ENCODE results near the gene CACNA2D3.
"Not testable (repeated sequence)": the region's sequence is repeated elsewhere in the genome, so short reads cannot be mapped to it uniquely, and the experiment has no call there.

The CACNA2D3 gene

DNA sequence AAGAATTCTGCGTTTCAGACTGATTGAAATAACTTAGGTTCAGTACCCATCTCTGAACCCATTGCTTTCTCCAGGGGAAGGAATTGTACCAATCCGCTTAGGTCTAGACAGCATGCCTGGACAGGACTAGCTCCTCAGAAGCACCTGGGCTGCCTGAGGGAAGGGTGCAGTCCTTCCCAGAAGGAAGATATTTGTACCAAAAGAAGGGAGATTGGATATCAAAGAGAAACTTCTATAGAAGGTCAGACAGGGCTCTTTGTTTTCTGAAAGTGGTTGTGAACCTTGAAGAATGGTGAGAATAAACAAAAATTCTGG is 939.3 kb downstream of the CACNA2D3 start:
- no peak for DNase-seq

DNA sequence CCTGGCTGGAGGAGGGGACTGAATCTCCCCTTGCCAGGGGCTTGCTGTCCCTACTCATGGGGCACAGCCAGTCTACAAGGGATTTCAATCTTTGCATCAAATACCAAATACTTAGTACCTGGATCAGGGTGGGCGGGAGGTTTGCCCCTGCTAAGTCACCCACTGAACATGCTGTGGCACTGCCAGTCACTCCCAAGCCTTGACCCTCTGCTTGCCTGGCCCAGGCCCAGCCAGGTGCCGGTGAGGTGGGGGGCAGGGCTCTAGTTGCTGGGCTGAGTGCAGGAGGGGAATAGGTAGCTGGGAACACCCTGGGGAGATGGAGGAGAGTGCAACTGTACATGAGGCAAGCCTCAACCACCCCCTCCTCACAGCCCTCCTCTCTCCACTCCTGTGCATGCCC is 941.8 kb downstream of the CACNA2D3 start:
- no peak for DNase-seq

DNA sequence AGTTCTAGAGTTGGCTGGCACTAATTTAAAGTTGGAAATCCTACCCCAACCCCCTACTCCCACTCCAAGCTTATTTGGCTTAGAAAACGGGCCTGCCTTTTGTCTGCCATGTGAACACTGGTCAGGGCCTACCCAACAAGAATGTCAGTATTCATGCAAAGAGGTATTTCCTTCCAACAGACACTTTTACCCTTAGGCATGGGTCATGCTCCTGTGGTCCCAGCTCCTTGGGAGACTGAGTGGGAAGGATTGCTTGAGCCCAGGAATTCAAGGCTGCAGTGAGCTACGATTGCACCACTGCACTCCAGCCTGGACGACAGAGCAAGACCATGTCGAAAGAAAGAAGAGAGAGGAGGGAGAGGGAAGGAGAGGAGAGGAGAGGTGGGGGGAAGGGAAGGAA is 943.0 kb downstream of the CACNA2D3 start:
- DNase-seq: no peak

DNA sequence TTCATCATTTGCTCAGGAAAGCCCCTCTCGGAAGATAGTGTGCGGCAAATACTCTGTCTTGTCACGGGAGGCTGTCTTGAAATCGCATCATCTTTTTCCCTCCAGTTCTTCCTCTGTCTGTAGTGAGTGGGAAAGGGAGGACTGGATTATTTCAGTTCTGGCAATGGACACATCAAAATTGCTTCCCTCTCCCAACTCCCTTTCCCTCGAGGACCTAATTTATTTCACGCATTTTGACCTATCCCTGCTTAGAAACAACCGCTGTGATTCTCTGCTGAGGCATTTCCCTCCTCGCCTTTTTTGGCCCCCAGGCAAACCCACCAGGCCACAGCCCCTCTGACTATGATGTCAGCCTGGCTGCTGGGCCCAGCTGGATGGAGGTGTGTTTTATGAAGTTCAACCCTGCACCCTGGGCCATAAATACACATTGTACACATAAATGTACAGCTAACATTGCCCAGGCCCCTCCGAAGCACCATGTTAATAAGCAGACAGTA is 944.2 kb downstream of the CACNA2D3 start:
- DNase-seq: no peak

DNA sequence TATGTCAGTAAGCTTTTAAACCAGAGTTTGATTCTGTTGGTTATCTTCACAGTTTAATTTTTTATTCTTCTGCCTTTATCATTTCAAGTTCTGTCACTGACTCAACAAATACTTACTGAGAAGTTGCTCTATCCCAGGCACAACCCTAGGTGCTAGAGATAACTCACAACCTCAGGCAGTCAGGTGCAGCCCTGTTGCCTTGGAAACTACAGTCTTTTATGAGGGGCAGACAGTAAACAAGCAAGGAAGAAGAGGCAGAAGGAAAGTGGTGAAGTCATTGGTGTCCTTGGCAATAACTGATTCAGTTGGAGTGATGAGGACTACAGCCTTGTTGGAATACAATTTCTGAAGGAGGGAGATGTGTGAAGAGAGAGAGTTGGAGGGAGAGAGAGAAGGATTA is 947.6 kb downstream of the CACNA2D3 start:
- no peak for DNase-seq

DNA sequence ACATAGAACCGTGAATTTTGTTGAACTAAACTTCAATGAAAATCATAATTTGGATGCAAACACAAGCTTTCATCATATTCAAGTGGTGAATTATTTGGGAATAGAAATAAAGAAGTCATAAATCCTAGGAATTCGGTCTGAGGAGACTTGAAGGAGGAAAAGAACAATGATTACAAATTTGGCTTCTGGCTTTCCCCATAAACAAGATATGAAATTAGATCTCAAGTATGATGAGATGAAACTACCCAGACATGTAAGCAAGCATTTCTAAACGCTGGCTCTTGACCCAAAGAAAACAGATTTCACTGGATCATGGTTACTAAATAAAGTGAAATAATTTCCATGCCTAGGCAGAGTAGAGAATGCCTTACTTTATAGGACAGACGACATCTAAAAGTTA is 952.4 kb downstream of the CACNA2D3 start:
- no peak for DNase-seq

DNA sequence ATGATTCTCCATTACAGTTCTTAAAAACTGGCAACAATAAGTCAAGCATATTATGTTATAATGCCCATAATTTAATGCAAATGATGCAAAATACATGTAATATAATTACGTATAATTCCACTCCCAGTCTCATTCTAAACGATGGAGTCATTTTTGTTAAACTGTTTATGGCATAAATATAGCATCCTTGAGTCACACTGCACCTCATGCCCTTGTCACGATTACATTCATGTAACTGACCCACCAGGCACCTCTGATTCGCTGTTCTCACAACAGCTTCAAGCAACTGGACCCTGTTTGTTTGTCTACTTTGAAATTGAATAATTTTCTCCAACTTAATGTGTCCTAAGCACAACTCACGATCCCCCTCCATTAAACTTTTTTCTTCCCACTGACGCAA is 953.5 kb downstream of the CACNA2D3 start:
- no peak for DNase-seq

DNA sequence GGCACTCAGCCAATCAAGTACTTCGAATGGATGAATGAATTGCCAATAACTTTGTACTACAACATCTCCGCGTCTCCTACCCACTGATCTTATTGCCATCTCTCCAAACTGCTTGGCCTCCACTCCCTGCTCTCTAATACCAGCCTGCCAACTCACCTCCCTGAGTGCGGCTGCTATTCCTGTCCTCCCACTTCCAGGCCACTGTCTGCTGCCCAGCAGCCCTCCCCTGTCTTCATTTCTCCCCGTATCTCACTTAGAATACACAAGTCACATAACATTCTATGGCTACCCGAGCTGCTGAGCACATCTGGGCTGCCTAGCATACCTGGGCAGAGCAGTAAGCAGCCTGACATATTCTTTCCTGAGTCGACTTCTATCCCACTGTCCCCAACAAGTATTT is 955.4 kb downstream of the CACNA2D3 start:
- DNase-seq: no peak

DNA sequence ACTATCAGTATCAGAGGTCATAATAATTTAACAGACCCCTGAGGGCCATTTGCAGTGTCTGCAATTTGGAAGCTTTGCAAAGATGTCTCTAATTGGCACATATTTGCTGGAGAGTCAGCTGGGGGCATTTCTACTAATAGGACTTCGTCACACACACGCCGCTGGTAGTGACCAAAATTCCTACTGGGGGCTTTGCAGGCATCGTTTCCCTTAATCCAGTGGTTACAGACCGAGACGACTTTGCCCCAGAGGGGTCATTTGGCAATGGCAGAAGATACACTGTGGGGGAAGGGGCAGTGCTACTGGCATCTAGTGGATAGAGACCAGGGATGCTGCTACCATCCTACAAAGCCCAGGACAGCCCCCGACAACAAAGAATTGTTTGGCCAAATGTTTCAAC is 956.5 kb downstream of the CACNA2D3 start:
- no peak for DNase-seq

DNA sequence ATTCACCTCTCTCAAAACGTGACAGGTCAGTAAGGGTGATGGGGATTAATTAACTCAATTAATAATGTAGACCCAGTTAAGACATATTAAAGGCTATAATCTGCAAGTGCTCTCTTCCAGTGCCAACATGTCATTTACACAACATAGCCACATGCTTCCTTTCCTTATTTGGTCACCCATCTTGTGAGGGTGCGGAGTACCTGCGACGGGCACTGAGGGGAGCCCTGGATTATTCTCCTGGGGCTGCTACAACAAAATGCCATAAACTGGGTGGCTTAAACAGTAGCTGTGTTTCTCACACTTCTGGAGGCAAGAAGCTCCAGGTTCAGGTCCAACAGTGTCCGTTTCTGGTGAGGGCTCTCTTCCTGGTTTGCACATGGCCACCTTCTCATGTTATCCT is 962.9 kb downstream of the CACNA2D3 start:
- DNase-seq: no peak

DNA sequence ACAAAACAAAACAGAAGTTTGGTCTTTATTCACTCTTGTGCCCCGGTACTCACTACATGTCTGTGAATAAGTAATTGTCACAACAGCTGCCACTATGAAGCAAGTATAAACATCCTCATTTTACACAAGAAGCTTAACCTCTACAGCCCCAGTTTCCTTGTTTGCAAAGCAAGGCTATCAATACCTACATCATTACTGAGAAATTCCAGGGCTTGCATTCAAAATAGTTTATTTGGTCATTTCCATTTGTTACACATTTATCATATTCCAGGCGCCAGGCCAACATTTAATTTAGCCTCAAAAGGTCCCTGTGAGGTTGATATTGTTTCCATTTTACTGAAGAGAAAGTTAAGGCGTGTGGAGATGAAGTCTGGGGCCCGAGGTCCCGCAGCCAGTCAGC is 966.9 kb downstream of the CACNA2D3 start:
- DNase-seq: no peak

DNA sequence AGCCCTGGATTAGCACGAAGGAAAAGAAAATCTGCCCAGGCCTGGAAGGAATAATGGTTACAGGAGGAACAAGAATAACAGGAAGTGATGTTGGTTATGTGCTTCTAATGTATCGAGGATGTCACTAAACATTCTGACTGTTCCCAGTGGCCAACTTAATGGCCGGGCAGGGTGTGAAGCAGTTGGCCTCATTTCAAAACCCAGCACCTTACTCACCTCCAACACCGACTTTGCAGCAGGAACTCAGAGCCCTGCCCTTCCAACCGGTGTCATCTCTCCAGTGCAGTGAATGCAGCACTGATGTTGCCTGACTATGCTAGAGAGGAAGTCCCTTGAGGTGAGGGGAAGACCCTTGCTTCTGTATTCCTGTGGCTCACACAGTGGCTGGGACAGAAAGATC is 967.9 kb downstream of the CACNA2D3 start:
- DNase-seq: no peak

DNA sequence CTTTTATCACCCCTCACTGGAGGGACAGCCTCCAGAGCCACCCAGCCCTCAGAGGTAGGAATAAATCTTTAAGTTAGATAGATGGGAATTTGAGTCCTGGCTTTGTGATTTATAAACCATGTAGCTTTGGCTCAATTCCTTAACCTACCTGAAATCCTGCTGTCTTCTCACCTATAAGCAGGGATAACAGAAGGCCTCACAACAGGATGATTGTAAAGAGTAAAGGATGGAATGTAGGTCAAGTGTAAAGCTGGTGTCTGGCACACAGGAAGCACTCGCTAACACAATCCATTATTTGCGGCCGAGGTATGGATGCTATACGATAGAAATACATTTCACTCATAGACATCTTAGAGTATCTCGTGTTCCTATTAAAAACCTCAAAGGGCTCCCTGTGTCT is 968.4 kb downstream of the CACNA2D3 start:
- no peak for DNase-seq

DNA sequence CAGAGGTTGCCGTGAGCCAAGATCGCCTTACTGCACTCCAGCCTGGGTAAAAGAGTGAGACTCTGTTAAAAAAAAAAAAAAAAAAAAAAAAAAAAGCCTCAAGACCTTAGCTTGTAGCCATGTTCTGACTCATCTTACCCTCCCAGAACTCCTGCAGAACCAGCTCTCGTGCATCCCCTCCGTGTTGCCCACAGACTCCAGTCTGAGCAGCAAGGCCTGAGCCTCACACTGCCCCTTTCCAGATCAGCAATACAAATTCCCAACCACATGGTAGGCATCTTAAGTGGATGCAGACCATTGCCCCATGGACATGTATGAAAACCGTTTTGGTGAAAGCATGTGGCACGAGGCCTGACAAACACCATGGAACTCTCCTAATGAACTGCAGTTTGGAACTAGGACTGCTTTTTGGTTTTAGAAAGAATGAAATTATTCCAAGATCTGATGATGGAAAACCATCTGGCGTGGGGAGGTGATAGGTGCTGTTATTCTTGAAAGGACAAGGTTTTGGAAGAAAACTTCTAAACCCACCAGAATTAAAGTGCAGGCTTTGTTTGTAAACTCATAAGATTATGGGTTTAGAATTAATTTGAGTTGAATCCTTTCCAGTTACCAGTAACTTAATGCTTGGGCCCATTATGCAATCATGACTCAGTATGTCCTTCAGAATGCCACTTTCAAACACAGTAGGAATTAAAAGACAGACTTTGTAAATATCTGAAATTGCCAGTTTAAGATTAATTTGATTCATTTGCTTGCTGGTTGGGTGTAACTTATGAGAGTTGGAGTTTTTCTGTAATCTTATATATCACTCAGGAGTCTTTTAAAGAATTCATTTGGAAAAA is 969.3 kb downstream of the CACNA2D3 start:
- DNase-seq: no peak

DNA sequence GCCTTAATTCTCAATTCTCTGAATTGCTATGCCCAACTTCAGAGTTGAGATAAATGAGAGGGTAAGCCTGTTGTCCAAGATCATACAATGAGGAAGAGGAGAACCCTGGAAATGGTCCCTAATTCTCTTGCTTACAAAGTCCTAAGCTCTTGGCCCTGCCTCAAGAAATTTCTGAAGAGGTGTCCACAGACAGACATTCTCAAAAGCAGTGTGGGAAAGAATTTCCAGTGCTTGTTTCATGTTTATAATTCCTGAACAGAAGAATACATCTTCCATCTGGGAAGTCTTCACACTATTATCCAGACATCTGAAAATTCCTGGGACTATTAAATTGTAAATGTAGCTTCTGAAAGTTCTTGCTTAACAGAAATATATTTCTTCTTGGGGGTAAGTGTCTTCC is 972.3 kb downstream of the CACNA2D3 start:
- no peak for DNase-seq

DNA sequence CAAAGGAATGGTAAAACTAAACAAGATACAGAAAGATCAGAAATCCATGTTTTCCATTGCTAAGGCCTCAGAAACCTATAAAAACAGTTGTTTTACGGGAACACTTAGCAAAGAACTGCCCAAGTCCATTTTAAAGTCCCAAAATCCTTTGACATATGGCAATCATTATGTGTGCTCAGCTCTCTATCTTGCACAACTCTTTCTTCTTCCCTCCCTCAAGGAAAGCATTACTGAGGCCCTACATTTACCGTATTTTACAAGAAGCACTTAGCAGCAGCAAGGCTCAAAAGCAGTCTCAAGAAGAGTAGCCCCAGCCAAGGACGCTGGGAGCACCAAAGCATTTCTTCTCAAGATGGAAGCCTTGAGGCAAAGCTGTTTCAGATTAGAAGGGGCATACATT is 975.1 kb downstream of the CACNA2D3 start:
- DNase-seq: no peak

DNA sequence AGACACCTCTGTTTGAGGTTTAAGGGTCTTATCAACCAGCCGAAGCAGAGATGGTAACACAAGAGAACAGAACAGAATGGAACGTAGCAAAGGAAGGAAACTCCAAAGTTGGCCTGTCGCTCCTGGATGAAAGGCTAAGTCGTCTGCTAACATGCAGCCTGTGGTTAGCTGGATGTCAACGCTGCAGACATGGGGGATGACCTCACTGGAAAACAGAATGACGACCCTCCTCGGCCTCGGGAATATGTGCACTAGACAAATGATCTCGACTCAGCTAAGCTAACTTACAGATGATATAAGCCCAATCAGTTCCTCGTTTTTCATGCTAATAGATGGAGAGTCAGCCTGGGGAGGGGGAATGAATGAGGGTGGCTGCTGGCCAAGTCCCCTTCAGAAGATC is 983.3 kb downstream of the CACNA2D3 start:
- DNase-seq: no peak

DNA sequence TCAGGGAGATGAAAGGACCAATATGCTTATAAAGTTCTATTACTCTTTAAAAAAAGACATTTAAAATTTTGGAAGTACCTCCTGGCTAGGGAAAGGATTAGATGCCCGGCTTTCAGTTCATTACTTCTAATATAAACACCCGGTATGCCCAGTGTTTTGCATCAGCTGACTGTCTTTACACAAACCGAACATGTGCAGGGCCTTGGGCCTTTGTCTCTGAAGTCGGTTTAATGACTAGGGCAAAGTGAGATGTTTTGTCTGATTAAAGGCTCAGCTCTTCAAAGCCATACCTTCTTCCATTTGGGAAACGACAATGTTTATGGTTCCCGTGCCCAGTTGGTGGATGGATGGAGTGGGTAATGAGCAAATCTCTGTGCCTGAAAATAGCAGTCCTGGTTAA is 984.8 kb downstream of the CACNA2D3 start:
- no peak for DNase-seq

DNA sequence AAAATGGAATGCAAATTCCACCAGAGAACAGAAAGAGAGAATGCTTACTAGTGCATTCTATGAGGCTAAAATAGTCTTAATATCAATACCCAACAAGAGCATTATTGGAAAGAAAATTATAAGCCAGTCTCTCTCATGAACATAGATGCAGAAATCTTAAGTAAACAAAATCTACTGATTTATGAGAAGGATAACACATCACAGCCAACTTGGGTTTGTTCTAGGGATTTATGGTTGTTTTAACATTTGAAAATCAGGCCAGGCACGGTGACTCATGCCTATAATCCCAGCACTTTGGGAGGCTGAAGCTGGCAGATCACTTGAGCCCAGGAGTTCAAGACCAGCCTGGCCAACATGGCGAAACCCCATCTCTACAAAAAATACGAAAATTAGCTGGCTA is 989.6 kb downstream of the CACNA2D3 start:
- DNase-seq: not testable (repeated sequence)

DNA sequence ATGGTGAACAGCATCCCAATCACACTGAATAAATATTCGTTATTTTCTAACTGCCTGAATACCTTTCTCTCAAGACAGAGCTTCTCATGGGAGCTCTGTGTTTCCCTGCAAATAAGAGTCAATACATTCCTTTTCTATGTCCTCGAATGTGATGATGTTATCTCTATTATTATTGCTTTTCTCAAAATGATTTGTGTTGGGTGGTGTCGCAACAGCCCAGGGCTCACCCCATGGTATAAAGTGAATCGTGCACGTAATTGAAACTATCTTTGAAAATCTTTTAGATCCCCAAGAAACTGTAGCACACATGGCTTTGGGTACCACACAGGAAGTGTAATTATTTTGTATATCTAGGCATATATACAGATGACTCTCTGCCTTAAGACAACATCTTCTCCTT is 996.1 kb downstream of the CACNA2D3 start:
- DNase-seq: no peak

DNA sequence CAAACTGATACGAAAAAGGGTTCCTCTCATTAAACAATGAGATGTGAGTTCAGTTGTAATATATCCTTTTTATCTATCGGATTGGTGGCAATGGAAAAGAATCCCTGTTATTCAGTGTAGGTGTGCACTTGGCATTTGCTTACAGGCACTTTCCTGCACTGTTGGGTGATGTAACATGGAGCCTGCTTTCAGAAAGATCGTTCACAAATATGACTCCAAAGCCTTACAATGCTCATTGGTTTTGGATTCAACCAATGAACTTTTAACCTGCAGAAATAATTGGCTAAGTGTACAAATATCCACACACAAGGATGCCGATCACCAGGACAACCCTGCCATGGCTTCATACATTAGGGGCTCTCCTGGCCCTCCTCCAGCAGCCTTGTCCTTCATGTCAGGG is 996.9 kb downstream of the CACNA2D3 start:
- no peak for DNase-seq

DNA sequence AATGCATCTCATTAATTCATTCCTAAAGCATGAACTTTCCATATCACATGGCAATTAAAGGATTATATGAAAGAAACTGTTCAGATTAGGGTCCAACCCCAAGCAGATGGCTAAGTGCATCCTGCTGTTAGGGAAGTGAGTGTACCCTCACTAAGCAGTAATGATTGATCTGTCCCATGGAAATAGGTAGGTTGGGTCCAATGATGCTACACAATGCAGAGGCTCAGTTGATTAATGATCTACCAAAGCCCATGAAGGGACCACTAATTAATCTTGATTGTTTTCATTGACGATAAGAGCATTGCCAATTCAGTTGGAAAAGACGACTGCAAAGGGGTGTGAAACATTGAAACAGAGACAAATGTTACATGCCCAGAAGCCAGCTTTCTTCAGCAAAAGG is 1000.0 kb downstream of the CACNA2D3 start:
- no peak for DNase-seq
